GM12878 (cell line): ENCODE results near the gene COL23A1.

Experiments used
- CREM ChIP-seq: IDR thresholded peaks from 2 replicates; pipeline ENCODE4 v1.6.1; 2014; ENCODE audit warnings: antibody characterized with exemption, low read depth
- HCFC1 ChIP-seq: fragments of 150-350 bp; IDR thresholded peaks from 2 replicates; pipeline ENCODE4 v1.6.1; 2014; ENCODE audit warnings: low read length
- HDAC2 ChIP-seq: fragments of 200-600 bp; sonication (generic); IDR thresholded peaks from 2 replicates; pipeline ENCODE4 v1.6.1; 2017
- POLR2AphosphoS5 ChIP-seq: IDR thresholded peaks from 2 replicates; pipeline ENCODE4 v1.6.1; 2011; ENCODE audit warnings: mild to moderate bottlenecking, low read length, inconsistent platforms
- TF ChIP-seq, protein P1 (sequence below), 3 experiments: IDR thresholded peaks in 2 of 3; conservative IDR thresholded peaks in 1 of 3; 2 replicates each; pipeline ENCODE4 v1.5.1; 2011; ENCODE audit warnings: low read depth in 3 of 3, low read length in 3 of 3, mild to moderate bottlenecking in 3 of 3, control low read depth in 2 of 3, moderate library complexity in 2 of 3, inconsistent platforms in 1 of 3, mixed read lengths in 1 of 3; ENCODE audit not compliant: control insufficient read depth in 2 of 3, insufficient read depth in 1 of 3; ENCODE audit errors: extremely low read depth in 1 of 3

DNA sequence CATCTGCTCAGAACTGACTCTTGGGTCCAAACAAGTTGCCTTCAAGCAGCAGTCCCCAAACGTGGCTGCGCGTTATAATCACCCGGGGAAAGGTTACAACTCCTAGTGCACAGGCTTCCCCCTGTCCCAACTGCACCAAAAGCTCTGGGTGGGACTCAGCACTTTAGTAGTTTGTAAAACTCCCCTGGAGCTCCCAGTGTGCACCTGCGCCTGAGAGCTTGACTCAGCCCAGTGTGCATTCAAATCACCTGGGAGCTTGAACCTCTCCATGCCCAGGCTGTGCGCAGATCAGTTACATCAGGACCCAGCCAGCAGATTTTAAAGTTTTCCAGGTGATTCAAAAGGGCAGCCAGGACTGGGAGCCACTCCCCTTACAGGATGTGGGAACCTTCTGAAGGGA is 151.4 kb downstream of the COL23A1 start:
- no peak for TF ChIP-seq POLR2AphosphoS5
- TF ChIP-seq, protein P1, sequence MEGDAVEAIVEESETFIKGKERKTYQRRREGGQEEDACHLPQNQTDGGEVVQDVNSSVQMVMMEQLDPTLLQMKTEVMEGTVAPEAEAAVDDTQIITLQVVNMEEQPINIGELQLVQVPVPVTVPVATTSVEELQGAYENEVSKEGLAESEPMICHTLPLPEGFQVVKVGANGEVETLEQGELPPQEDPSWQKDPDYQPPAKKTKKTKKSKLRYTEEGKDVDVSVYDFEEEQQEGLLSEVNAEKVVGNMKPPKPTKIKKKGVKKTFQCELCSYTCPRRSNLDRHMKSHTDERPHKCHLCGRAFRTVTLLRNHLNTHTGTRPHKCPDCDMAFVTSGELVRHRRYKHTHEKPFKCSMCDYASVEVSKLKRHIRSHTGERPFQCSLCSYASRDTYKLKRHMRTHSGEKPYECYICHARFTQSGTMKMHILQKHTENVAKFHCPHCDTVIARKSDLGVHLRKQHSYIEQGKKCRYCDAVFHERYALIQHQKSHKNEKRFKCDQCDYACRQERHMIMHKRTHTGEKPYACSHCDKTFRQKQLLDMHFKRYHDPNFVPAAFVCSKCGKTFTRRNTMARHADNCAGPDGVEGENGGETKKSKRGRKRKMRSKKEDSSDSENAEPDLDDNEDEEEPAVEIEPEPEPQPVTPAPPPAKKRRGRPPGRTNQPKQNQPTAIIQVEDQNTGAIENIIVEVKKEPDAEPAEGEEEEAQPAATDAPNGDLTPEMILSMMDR (IDR thresholded peaks at IDR 0.05 in 2 of 3, conservative IDR thresholded peaks at IDR 0.05 in 1 of 3; ENCODE audit: control insufficient read depth in 2 of 3, extremely low read depth in 1 of 3, insufficient read depth in 1 of 3, low read depth in 3 of 3, low read length in 3 of 3) = no peak
- no peak for TF ChIP-seq HDAC2
- no peak for TF ChIP-seq HCFC1
- TF ChIP-seq CREM = no peak
